22Rv1 (cell line): ENCODE data around the gene ALDH1A3.

Experiments used
- H3K27ac ChIP-seq: fragments of 450-650 bp; 2 replicates; pipeline ENCODE4 v1.5.1; 2017
- CTCF ChIP-seq: fragments of 450-650 bp; IDR thresholded peaks from 2 replicates; pipeline ENCODE4 v1.5.1; 2017; ENCODE audit warnings: mild to moderate bottlenecking
- ZFX ChIP-seq: fragments of 450-650 bp; IDR thresholded peaks from 2 replicates; pipeline ENCODE4 v1.6.1; 2017; ENCODE audit warnings: antibody characterized with exemption, borderline replicate concordance

Gene ALDH1A3

GRCh38 chr15:100866386-100867330 is 13.0 kb upstream of the ALDH1A3 start:
- no peak for TF ChIP-seq CTCF
- H3K27ac ChIP-seq, result no peak overlapping the region

GRCh38 chr15:100867433-100867832 is 12.2 kb upstream of the ALDH1A3 start:
- TF ChIP-seq CTCF (no peak), ZFX (no peak)
- H3K27ac ChIP-seq, result no peak overlapping the region

GRCh38 chr15:100869151-100869999 is 10.3 kb upstream of the ALDH1A3 start:
- H3K27ac ChIP-seq, result no peak overlapping the region
- TF ChIP-seq CTCF (peak; percentile 50), ZFX (no peak)

GRCh38 chr15:100873029-100873677 is 6.5 kb upstream of the ALDH1A3 start:
- TF ChIP-seq ZFX (no peak), CTCF (peak; percentile 87)
- H3K27ac ChIP-seq, result no peak overlapping the region

GRCh38 chr15:100875495-100875894 is 4.1 kb upstream of the ALDH1A3 start:
- no peak overlapping the region for H3K27ac ChIP-seq
- no peak for TF ChIP-seq ZFX
- TF ChIP-seq CTCF, result no peak

- H3K27ac ChIP-seq, result no peak overlapping the region
- TF ChIP-seq CTCF (no peak), ZFX (no peak)
Observed at GRCh38 chr15:100875976-100876375, 3.7 kb upstream of the ALDH1A3 start.
